HEK293 (cell line): ENCODE results near the gene VRK2.

Source experiments
- CTCF ChIA-PET: fragments of 350-600 bp; formaldehyde crosslinking; extraction: SDS; loops from one replicate; lab custom pipeline; 2021; ENCODE audit warnings: antibody characterized with exemption; lab: Yijun Ruan, JAX
- POLR2A ChIA-PET: fragments of 300-600 bp; formaldehyde crosslinking; extraction: SDS; loops from one replicate; lab custom pipeline; 2020; ENCODE audit warnings: antibody characterized with exemption, inconsistent platforms; lab: Yijun Ruan, JAX
- H3K27ac ChIP-seq: fragments of 200-500 bp; sonication (Bioruptor generic); 2 replicates; pipeline ENCODE4 v1.5.1; 2014; ENCODE audit warnings: low read depth, low read length, control low read depth, inconsistent platforms; ENCODE audit errors: extremely low read depth
- H3K36me3 ChIP-seq, 2 experiments: fragments of 200-500 bp in 1 of 2; sonication (Bioruptor generic) in 1 of 2; 1 replicate in 1 of 2; 2 replicates in 1 of 2; pipeline ENCODE4 v1.5.1; 2014 to 2017; ENCODE audit warnings: inconsistent platforms in 2 of 2, low read length in 2 of 2; ENCODE audit not compliant: control insufficient read depth in 2 of 2, insufficient read depth in 1 of 2
- H3K4me1 ChIP-seq: fragments of 200-500 bp; sonication (Bioruptor generic); 2 replicates; pipeline ENCODE4 v1.5.1; 2014; ENCODE audit warnings: mild to moderate bottlenecking, low read length, inconsistent platforms; ENCODE audit not compliant: control insufficient read depth, insufficient read depth
- H3K4me3 ChIP-seq: 2 replicates; pipeline ENCODE4 v1.5.1; 2011; ENCODE audit warnings: low read depth, mild to moderate bottlenecking, control low read depth, low read length, moderate library complexity
- H3K9me3 ChIP-seq: fragments of 200-500 bp; sonication (Bioruptor generic); 2 replicates; pipeline ENCODE4 v1.5.1; 2014; ENCODE audit warnings: low read depth, low read length, inconsistent platforms; ENCODE audit not compliant: control insufficient read depth, insufficient read depth
- FEZF1 ChIP-seq: fragments of 450-650 bp; formaldehyde crosslinking; IDR thresholded peaks from 2 replicates; pipeline ENCODE4 v1.5.1; 2016; ENCODE audit warnings: missing biosample characterization, missing genetic modification characterization
- GLIS2 ChIP-seq: fragments of 450-650 bp; formaldehyde crosslinking; IDR thresholded peaks from 2 replicates; pipeline ENCODE4 v1.5.1; 2016; ENCODE audit warnings: missing biosample characterization, missing genetic modification characterization
- HOXD13 ChIP-seq: sonication (generic); formaldehyde crosslinking; IDR thresholded peaks from 2 replicates; pipeline ENCODE4 v1.8.0; 2022; ENCODE audit warnings: missing genetic modification reagents, borderline replicate concordance
- IKZF3 ChIP-seq: fragments of 450-650 bp; IDR thresholded peaks from 2 replicates; pipeline ENCODE4 v1.5.0; 2018; ENCODE audit warnings: missing biosample characterization, mild to moderate bottlenecking, missing genetic modification characterization, moderate library complexity
- KLF1 ChIP-seq: fragments of 450-650 bp; formaldehyde crosslinking; IDR thresholded peaks from 2 replicates; pipeline ENCODE4 v1.5.1; 2016; ENCODE audit warnings: missing biosample characterization, missing genetic modification characterization
- KLF8 ChIP-seq: fragments of 450-650 bp; formaldehyde crosslinking; IDR thresholded peaks from 2 replicates; pipeline ENCODE4 v1.5.1; 2016; ENCODE audit warnings: missing biosample characterization, missing genetic modification characterization
- KLF9 ChIP-seq: fragments of 450-650 bp; formaldehyde crosslinking; IDR thresholded peaks from 2 replicates; pipeline ENCODE4 v1.5.1; 2016; ENCODE audit warnings: missing biosample characterization, missing genetic modification characterization, low read depth
- MZF1 ChIP-seq: fragments of 450-650 bp; formaldehyde crosslinking; IDR thresholded peaks from 2 replicates; pipeline ENCODE4 v1.5.1; 2017; ENCODE audit warnings: missing biosample characterization, missing genetic modification characterization, borderline replicate concordance
- ZBTB1 ChIP-seq: fragments of 450-650 bp; formaldehyde crosslinking; IDR thresholded peaks from 2 replicates; pipeline ENCODE4 v1.5.1; 2016; ENCODE audit warnings: missing biosample characterization, missing genetic modification characterization
- ZFHX2 ChIP-seq: fragments of 450-650 bp; formaldehyde crosslinking; conservative IDR thresholded peaks from 2 replicates; pipeline ENCODE4 v1.5.1; 2016; ENCODE audit warnings: missing biosample characterization, missing genetic modification characterization
- ZNF114 ChIP-seq: fragments of 450-650 bp; formaldehyde crosslinking; IDR thresholded peaks from 2 replicates; pipeline ENCODE4 v1.5.0; 2017; ENCODE audit warnings: missing biosample characterization, missing genetic modification characterization
- ZNF138 ChIP-seq: fragments of 450-650 bp; formaldehyde crosslinking; IDR thresholded peaks from 2 replicates; pipeline ENCODE4 v1.5.1; 2016; ENCODE audit warnings: missing biosample characterization, missing genetic modification characterization, borderline replicate concordance
- ZNF155 ChIP-seq: fragments of 450-650 bp; formaldehyde crosslinking; IDR thresholded peaks from 2 replicates; pipeline ENCODE4 v1.5.1; 2016; ENCODE audit warnings: missing biosample characterization, missing genetic modification characterization
- ZNF214 ChIP-seq: fragments of 450-650 bp; formaldehyde crosslinking; IDR thresholded peaks from 2 replicates; pipeline ENCODE4 v1.5.1; 2017; ENCODE audit warnings: missing biosample characterization, mild to moderate bottlenecking, missing genetic modification characterization, borderline replicate concordance
- ZNF239 ChIP-seq: fragments of 450-650 bp; formaldehyde crosslinking; IDR thresholded peaks from 2 replicates; pipeline ENCODE4 v1.5.1; 2016; ENCODE audit warnings: missing biosample characterization, missing genetic modification characterization
- ZNF248 ChIP-seq: fragments of 450-650 bp; formaldehyde crosslinking; IDR thresholded peaks from 2 replicates; pipeline ENCODE4 v1.5.1; 2017; ENCODE audit warnings: missing biosample characterization, missing genetic modification characterization
- ZNF266 ChIP-seq: fragments of 450-650 bp; formaldehyde crosslinking; IDR thresholded peaks from 2 replicates; pipeline ENCODE4 v1.5.1; 2016; ENCODE audit warnings: missing biosample characterization, missing genetic modification characterization, low read depth
- ZNF354C ChIP-seq: fragments of 450-650 bp; formaldehyde crosslinking; IDR thresholded peaks from 2 replicates; pipeline ENCODE4 v1.5.1; 2016; ENCODE audit warnings: missing biosample characterization, missing genetic modification characterization, low read depth, borderline replicate concordance
- ZNF404 ChIP-seq: fragments of 450-650 bp; formaldehyde crosslinking; IDR thresholded peaks from 2 replicates; pipeline ENCODE4 v1.5.1; 2017; ENCODE audit warnings: missing biosample characterization, missing genetic modification characterization
- ZNF501 ChIP-seq: fragments of 450-650 bp; formaldehyde crosslinking; IDR thresholded peaks from 2 replicates; pipeline ENCODE4 v1.5.1; 2016; ENCODE audit warnings: missing biosample characterization, missing genetic modification characterization
- ZNF600 ChIP-seq: fragments of 450-650 bp; formaldehyde crosslinking; IDR thresholded peaks from 2 replicates; pipeline ENCODE4 v1.5.1; 2016; ENCODE audit warnings: missing biosample characterization, missing genetic modification characterization
- ZNF660 ChIP-seq: fragments of 450-650 bp; IDR thresholded peaks from 2 replicates; pipeline ENCODE4 v1.5.1; 2018; ENCODE audit warnings: missing biosample characterization, mild to moderate bottlenecking, missing genetic modification characterization
- ZNF701 ChIP-seq: fragments of 450-650 bp; formaldehyde crosslinking; IDR thresholded peaks from 2 replicates; pipeline ENCODE4 v1.5.1; 2016; ENCODE audit warnings: missing biosample characterization, missing genetic modification characterization
- ZNF747 ChIP-seq: fragments of 450-650 bp; formaldehyde crosslinking; IDR thresholded peaks from 2 replicates; pipeline ENCODE4 v1.5.1; 2016; ENCODE audit warnings: missing biosample characterization, missing genetic modification characterization
- TF ChIP-seq, protein P1 (sequence below): fragments of 450-650 bp; formaldehyde crosslinking; IDR thresholded peaks from 2 replicates; pipeline ENCODE4 v1.5.1; 2016; ENCODE audit warnings: missing biosample characterization, missing genetic modification characterization
- TF ChIP-seq, protein P2 (sequence below): fragments of 450-650 bp; formaldehyde crosslinking; IDR thresholded peaks from 2 replicates; pipeline ENCODE4 v1.5.1; 2016; ENCODE audit warnings: missing biosample characterization, missing genetic modification characterization
- TF ChIP-seq, protein P3 (sequence below): fragments of 450-650 bp; formaldehyde crosslinking; IDR thresholded peaks from 2 replicates; pipeline ENCODE4 v1.5.1; 2016; ENCODE audit warnings: missing biosample characterization, missing genetic modification characterization

The VRK2 gene

DNA sequence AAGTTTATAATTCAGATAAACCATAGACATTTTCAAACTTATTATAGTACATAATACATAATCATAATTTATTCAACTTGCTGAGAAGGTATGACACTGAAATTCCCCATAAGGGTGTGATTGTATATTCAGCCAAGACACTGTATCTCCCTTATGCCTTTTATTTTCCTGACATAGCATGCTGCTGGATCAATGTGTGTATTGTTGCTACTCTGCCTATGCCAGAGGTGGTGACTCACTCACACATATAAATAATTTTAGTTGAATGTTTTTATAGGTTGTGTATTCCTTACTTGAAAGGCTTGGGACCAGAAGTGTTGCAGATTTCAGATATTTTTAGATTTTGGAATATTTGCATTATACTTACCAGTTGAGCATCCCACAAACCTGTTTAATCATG, 86.8 kb downstream of the VRK2 start:
- no peaks in the 10 kb centered on the region for H3K9me3 ChIP-seq
- CTCF ChIA-PET: no interaction called here
- H3K27ac ChIP-seq: no peak overlapping the region
- no peaks in the 10 kb centered on the region; a peak in 1 of 3 replicates for H3K36me3 ChIP-seq
- H3K4me1 ChIP-seq: no peaks in the 10 kb centered on the region
- TF ChIP-seq, protein P1, sequence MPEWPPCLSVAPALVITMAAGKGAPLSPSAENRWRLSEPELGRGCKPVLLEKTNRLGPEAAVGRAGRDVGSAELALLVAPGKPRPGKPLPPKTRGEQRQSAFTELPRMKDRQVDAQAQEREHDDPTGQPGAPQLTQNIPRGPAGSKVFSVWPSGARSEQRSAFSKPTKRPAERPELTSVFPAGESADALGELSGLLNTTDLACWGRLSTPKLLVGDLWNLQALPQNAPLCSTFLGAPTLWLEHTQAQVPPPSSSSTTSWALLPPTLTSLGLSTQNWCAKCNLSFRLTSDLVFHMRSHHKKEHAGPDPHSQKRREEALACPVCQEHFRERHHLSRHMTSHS (tag by site-specific recombination): no peak
- TF ChIP-seq IKZF3 (tag by site-specific recombination): no peak
- TF ChIP-seq KLF8 (tag by site-specific recombination): no peak
- TF ChIP-seq ZNF600 (tag by site-specific recombination): no peak
- no peak for TF ChIP-seq ZNF155 (tag by site-specific recombination)
- no peak for TF ChIP-seq FEZF1
- TF ChIP-seq KLF1 (tag by site-specific recombination): no peak
- TF ChIP-seq MZF1 (tag by site-specific recombination): no peak
- TF ChIP-seq ZNF747 (tag by site-specific recombination): no peak
- no peak for TF ChIP-seq ZNF501 (tag by site-specific recombination)
- TF ChIP-seq ZNF214 (tag by site-specific recombination): no peak
- no peak for TF ChIP-seq ZNF248 (tag by site-specific recombination)
- TF ChIP-seq ZNF354C: no peak
- TF ChIP-seq ZNF239 (tag by site-specific recombination): no peak
- no peak for TF ChIP-seq HOXD13 (CRISPR knock-in tag)
- no peak for TF ChIP-seq KLF9 (tag by site-specific recombination)
- TF ChIP-seq, protein P2, sequence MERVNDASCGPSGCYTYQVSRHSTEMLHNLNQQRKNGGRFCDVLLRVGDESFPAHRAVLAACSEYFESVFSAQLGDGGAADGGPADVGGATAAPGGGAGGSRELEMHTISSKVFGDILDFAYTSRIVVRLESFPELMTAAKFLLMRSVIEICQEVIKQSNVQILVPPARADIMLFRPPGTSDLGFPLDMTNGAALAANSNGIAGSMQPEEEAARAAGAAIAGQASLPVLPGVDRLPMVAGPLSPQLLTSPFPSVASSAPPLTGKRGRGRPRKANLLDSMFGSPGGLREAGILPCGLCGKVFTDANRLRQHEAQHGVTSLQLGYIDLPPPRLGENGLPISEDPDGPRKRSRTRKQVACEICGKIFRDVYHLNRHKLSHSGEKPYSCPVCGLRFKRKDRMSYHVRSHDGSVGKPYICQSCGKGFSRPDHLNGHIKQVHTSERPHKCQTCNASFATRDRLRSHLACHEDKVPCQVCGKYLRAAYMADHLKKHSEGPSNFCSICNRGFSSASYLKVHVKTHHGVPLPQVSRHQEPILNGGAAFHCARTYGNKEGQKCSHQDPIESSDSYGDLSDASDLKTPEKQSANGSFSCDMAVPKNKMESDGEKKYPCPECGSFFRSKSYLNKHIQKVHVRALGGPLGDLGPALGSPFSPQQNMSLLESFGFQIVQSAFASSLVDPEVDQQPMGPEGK (tag by site-specific recombination): no peak
- no peak for TF ChIP-seq ZNF114 (tag by site-specific recombination)
- TF ChIP-seq, all 188 proteins: peak for 0
- H3K4me3 ChIP-seq: no peak overlapping the region
- POLR2A ChIA-PET: no interaction called here

DNA sequence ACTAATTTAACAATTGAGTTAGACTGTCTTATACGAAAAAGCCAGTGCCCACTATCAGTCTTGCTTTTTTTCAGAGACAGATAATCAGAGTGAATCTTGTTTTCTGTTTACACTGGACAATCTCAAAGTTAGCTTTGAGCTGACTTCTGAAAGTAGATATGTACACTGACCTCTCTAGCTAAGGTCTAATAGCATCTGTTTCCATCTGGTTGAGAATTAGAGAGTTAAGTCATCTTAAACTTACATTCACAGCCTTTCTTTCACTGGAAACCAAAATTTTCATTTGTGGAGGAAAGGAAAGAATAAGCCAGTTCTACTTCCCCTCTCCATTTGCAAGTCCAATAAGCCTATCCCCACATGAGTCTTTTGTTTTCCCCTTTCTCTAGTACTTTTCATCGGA, 89.3 kb downstream of the VRK2 start:
- TF ChIP-seq ZNF404 (tag by site-specific recombination) (no peak), ZNF701 (tag by site-specific recombination) (no peak), ZBTB1 (tag by site-specific recombination) (no peak), ZNF660 (tag by site-specific recombination) (no peak), ZNF266 (tag by site-specific recombination) (no peak), GLIS2 (tag by site-specific recombination) (no peak), ZFHX2 (tag by site-specific recombination) (no peak), HOXD13 (CRISPR knock-in tag) (no peak), ZNF138 (no peak)
- TF ChIP-seq, protein P3, sequence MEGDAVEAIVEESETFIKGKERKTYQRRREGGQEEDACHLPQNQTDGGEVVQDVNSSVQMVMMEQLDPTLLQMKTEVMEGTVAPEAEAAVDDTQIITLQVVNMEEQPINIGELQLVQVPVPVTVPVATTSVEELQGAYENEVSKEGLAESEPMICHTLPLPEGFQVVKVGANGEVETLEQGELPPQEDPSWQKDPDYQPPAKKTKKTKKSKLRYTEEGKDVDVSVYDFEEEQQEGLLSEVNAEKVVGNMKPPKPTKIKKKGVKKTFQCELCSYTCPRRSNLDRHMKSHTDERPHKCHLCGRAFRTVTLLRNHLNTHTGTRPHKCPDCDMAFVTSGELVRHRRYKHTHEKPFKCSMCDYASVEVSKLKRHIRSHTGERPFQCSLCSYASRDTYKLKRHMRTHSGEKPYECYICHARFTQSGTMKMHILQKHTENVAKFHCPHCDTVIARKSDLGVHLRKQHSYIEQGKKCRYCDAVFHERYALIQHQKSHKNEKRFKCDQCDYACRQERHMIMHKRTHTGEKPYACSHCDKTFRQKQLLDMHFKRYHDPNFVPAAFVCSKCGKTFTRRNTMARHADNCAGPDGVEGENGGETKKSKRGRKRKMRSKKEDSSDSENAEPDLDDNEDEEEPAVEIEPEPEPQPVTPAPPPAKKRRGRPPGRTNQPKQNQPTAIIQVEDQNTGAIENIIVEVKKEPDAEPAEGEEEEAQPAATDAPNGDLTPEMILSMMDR (tag by site-specific recombination): no peak
- no peak overlapping the region for H3K27ac ChIP-seq
- no peaks in the 10 kb centered on the region; a peak in 1 of 3 replicates for H3K36me3 ChIP-seq
- ChIA-PET POLR2A (no interaction called here), CTCF (no interaction called here)
- no peaks in the 10 kb centered on the region for H3K9me3 ChIP-seq
- H3K4me3 ChIP-seq: no peak overlapping the region
- H3K4me1 ChIP-seq: no peaks in the 10 kb centered on the region
